ENCODE results near the gene FRA10AC1. TPM values are rescaled to one million over a fixed set of nuclear protein-coding genes. Genes with fewer than 3 reads are reported as not detected.

Gene FRA10AC1
- total and polyA plus RNA-seq, 10 of the 15 experiments (the other 5 are each of a cell fraction or from before 2014, with no cell fraction given) = 5.3 to 18.1 (median 9.9) TPM

DNA sequence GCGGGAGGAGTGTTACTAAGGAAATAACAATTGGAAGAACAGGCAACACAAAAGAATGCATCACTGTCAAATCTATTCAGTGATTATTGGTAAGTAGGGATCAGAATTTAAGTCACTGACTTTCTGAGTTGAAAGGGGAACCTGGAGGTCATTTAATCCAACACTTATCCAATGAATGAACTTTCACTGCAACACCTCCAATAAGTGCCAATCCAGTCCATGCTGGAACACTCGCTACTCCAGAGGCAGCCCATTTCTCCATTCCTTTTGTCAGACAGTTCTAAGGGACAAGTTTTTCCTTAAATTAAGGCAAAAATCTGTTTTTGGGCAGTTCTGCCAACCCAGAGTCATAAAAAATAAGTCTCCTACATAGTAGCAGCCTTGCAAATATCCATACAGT is 29.5 kb downstream of the FRA10AC1 start:
- Histone ChIP-seq H2AFZ (ENCODE audit: control insufficient read depth, low read depth, low read length) (no peak overlapping the region), H3K4me2 (ENCODE audit: control insufficient read depth, insufficient read depth) (no peak overlapping the region), H3K9me3 (replicated peaks; ENCODE audit: control insufficient read depth, insufficient read depth, low read length) (no peaks in the 10 kb centered on the region), H4K20me1 (ENCODE audit: control insufficient read depth, insufficient read depth) (no peaks in the 10 kb centered on the region), H3K27me3 (replicated peaks in 1 of 2; ENCODE audit: control insufficient read depth in 2 of 2, insufficient read depth in 2 of 2, low read length in 1 of 2) (no peaks in the 10 kb centered on the region), H3K79me2 (ENCODE audit: control insufficient read depth, insufficient read depth, low read length) (no peaks in the 10 kb centered on the region), H3K4me1 (ENCODE audit: control insufficient read depth, insufficient read depth, low read length) (no peaks in the 10 kb centered on the region), H3K36me3 (ENCODE audit: control insufficient read depth in 2 of 2, insufficient read depth in 2 of 2, low read length in 1 of 2) (peaks cover 0 to 5% of the 10 kb centered on the region in 2 experiments; a peak in 1 of 4 replicates), H3K9ac (ENCODE audit: control insufficient read depth, insufficient read depth, low read length) (no peak overlapping the region), H3K4me3 (no peak overlapping the region), H3K27ac (ENCODE audit: control insufficient read depth, insufficient read depth) (no peak overlapping the region)
- ChIA-PET SMC1A (ENCODE audit: uncharacterized antibody, unreplicated experiment) (no interaction called here), POLR2A (interaction anchor here (0.5 kb wide), 1 partner anchor 325 kb away, joined by 6 read pairs; no protein-coding TSS in a partner anchor), RAD21 (ENCODE audit: unreplicated experiment) (no interaction called here), CTCF (interaction anchor here (1.0 kb wide), 1 partner anchor 16 kb away, joined by 4 read pairs; no protein-coding TSS in a partner anchor)
- intact Hi-C loops (cut with micrococcal nuclease; ENCODE audit: unreplicated experiment) = no loop called here
- ATAC-seq (no peak), DNase-seq (ENCODE audit: low read depth, low spot score) (no peak), FAIRE-seq (no peak)
- 98% methylated on average over 2 of the region's 2 CpGs for WGBS (ENCODE audit: insufficient coverage, insufficient replicate concordance, low lambda C conversion rate, missing lambda C conversion rate)
- in situ Hi-C loops (cut with MboI) = no loop called here
- TF ChIP-seq USF2 (IDR thresholded peaks at IDR 0.05; ENCODE audit: borderline replicate concordance, low read depth, low read length) = no peak
- no peak for TF ChIP-seq SUPT20H (IDR thresholded peaks at IDR 0.05; ENCODE audit: borderline replicate concordance, control insufficient read depth, low read depth, low read length)
- TF ChIP-seq ATF7 (IDR thresholded peaks at IDR 0.05; ENCODE audit: low read depth) = no peak
- TF ChIP-seq BACH1 (IDR thresholded peaks at IDR 0.05; ENCODE audit: borderline replicate concordance) = no peak
- TF ChIP-seq ZSCAN29 (IDR thresholded peaks at IDR 0.05) = no peak
- no peak for TF ChIP-seq PML (IDR thresholded peaks at IDR 0.05; ENCODE audit: low read length)
- no peak for TF ChIP-seq BCLAF1 (IDR thresholded peaks at IDR 0.05)
- no peak for TF ChIP-seq CEBPZ (IDR thresholded peaks at IDR 0.05; ENCODE audit: low read depth, low read length)
- TF ChIP-seq IKZF2 (IDR thresholded peaks at IDR 0.05) = no peak
- TF ChIP-seq ZNF274 (IDR thresholded peaks at IDR 0.05; ENCODE audit: insufficient read depth, insufficient read length) = no peak
- no peak for TF ChIP-seq SIX5 (IDR thresholded peaks at IDR 0.05; ENCODE audit: low read depth, low read length, severe bottlenecking)
- no peak for TF ChIP-seq MYB (IDR thresholded peaks at IDR 0.05; ENCODE audit: borderline replicate concordance, low read depth, low read length)
- no peak for TF ChIP-seq KAT2A (conservative IDR thresholded peaks at IDR 0.05; ENCODE audit: control insufficient read depth, low read depth, low read length)
- no peak for TF ChIP-seq EED (IDR thresholded peaks at IDR 0.05; ENCODE audit: low read depth)
- TF ChIP-seq IKZF1 (conservative IDR thresholded peaks at IDR 0.05) = no peak
- TF ChIP-seq WRNIP1 (IDR thresholded peaks at IDR 0.05; ENCODE audit: borderline replicate concordance, low read depth, low read length) = no peak
- no peak for TF ChIP-seq GATAD2B (conservative IDR thresholded peaks at IDR 0.05; ENCODE audit: low read depth)
- TF ChIP-seq CBX5 (IDR thresholded peaks at IDR 0.05; ENCODE audit: low read depth) = no peak
- BruUV-seq (replicated peaks) = no TSS peak
